ENCODE results near the gene VAV2.

Gene VAV2

GRCh38 chr9:133910855-133911514, 81.1 kb downstream of the VAV2 start:
- no peak for ATAC-seq
- TF ChIP-seq ZFP30 (CRISPR knock-in tag; IDR thresholded peaks at IDR 0.05) (no peak), GLIS3 (CRISPR knock-in tag; IDR thresholded peaks at IDR 0.05) (no peak), CREB5 (CRISPR knock-in tag; IDR thresholded peaks at IDR 0.05; ENCODE audit: low read depth) (no peak), TSHZ2 (CRISPR knock-in tag; IDR thresholded peaks at IDR 0.05) (no peak), ZC3H10 (CRISPR knock-in tag; IDR thresholded peaks at IDR 0.05) (no peak), ISL1 (CRISPR knock-in tag; IDR thresholded peaks at IDR 0.05) (no peak), ZNF565 (CRISPR knock-in tag; conservative IDR thresholded peaks at IDR 0.05; ENCODE audit: low read depth) (no peak), ZFP3 (CRISPR knock-in tag; IDR thresholded peaks at IDR 0.05) (no peak), PATZ1 (CRISPR knock-in tag; IDR thresholded peaks at IDR 0.05; ENCODE audit: borderline replicate concordance) (no peak), ESRRG (CRISPR knock-in tag; IDR thresholded peaks at IDR 0.05) (no peak), CSDC2 (CRISPR knock-in tag; IDR thresholded peaks at IDR 0.05) (no peak), SNAI2 (CRISPR knock-in tag; IDR thresholded peaks at IDR 0.05) (no peak), PPARA (CRISPR knock-in tag; IDR thresholded peaks at IDR 0.05; ENCODE audit: borderline replicate concordance) (no peak), TCF4 (CRISPR knock-in tag; IDR thresholded peaks at IDR 0.05; ENCODE audit: borderline replicate concordance) (no peak), OSR1 (CRISPR knock-in tag; IDR thresholded peaks at IDR 0.05) (no peak), RARB (CRISPR knock-in tag; IDR thresholded peaks at IDR 0.05) (no peak), ZNF70 (CRISPR knock-in tag; IDR thresholded peaks at IDR 0.05) (no peak), TOX (CRISPR knock-in tag; IDR thresholded peaks at IDR 0.05; ENCODE audit: borderline replicate concordance) (no peak), ZNF8 (CRISPR knock-in tag; IDR thresholded peaks at IDR 0.05) (no peak)
- TF ChIP-seq, protein P1, sequence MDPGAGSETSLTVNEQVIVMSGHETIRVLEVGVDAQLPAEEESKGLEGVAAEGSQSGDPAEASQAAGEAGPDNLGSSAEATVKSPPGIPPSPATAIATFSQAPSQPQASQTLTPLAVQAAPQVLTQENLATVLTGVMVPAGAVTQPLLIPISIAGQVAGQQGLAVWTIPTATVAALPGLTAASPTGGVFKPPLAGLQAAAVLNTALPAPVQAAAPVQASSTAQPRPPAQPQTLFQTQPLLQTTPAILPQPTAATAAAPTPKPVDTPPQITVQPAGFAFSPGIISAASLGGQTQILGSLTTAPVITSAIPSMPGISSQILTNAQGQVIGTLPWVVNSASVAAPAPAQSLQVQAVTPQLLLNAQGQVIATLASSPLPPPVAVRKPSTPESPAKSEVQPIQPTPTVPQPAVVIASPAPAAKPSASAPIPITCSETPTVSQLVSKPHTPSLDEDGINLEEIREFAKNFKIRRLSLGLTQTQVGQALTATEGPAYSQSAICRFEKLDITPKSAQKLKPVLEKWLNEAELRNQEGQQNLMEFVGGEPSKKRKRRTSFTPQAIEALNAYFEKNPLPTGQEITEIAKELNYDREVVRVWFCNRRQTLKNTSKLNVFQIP (CRISPR knock-in tag; IDR thresholded peaks at IDR 0.05; ENCODE audit: borderline replicate concordance, low read depth) = no peak

DNA sequence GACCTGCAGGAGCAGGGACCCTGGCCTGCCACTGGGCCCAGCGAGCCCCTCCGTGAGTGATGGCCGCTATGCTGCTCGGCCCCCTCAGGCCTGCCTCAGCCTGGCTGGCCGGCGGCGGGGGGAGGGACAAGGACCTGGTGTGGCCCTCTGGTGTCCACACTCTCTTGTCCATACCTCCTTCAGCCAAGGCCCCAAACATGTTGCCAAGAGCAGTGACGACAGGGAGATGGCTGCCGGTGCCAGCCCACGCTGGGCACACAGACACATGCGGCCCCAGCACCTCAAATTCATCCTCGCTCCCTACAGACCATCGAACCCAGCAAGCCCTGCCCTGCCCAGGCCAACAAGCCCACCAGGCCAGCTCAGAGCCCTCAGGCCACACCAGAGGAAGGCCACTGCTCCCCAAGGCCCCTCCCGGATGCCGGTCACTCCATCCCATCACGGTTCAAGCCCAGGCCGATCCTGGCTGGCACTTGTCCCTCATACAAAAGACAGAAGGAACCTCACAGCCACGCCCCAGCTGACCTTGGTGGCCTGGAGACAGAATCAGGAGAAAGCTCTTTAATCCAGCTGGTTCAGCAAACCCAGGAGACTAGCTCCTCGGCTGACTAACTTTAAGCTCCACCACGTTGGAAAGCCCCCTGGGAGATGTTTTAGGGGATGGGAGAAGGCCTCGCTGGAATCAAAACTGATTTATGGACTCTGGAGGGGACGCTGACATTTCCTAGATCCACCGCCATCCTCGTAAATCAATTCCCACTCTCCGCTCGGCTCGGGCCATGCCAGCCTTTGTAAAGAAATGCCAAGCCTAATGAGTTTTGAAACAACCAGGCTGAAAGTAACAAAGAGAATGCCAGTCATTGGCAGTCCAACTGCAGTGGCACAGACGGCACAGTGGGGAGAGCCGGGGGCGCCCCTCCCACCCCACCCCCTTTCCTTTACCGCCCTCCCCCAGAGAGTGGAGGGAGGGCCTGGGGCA, 84.9 kb downstream of the VAV2 start:
- no peak for TF ChIP-seq PPARA (CRISPR knock-in tag; IDR thresholded peaks at IDR 0.05; ENCODE audit: borderline replicate concordance)
- TF ChIP-seq, protein P2, sequence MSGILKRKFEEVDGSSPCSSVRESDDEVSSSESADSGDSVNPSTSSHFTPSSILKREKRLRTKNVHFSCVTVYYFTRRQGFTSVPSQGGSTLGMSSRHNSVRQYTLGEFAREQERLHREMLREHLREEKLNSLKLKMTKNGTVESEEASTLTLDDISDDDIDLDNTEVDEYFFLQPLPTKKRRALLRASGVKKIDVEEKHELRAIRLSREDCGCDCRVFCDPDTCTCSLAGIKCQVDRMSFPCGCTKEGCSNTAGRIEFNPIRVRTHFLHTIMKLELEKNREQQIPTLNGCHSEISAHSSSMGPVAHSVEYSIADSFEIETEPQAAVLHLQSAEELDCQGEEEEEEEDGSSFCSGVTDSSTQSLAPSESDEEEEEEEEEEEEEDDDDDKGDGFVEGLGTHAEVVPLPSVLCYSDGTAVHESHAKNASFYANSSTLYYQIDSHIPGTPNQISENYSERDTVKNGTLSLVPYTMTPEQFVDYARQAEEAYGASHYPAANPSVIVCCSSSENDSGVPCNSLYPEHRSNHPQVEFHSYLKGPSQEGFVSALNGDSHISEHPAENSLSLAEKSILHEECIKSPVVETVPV (CRISPR knock-in tag; IDR thresholded peaks at IDR 0.05) = no peak
- TF ChIP-seq RARB (CRISPR knock-in tag; IDR thresholded peaks at IDR 0.05) = no peak
- no peak for TF ChIP-seq ZNF70 (CRISPR knock-in tag; IDR thresholded peaks at IDR 0.05)
- TF ChIP-seq ESRRG (CRISPR knock-in tag; IDR thresholded peaks at IDR 0.05) = no peak
- no peak for TF ChIP-seq ARNTL (CRISPR knock-in tag; IDR thresholded peaks at IDR 0.05; ENCODE audit: borderline replicate concordance, low read depth)
- no peak for TF ChIP-seq CREB5 (CRISPR knock-in tag; IDR thresholded peaks at IDR 0.05; ENCODE audit: low read depth)
- TF ChIP-seq TSHZ2 (CRISPR knock-in tag; IDR thresholded peaks at IDR 0.05) = no peak
- no peak for TF ChIP-seq ZNF565 (CRISPR knock-in tag; conservative IDR thresholded peaks at IDR 0.05; ENCODE audit: low read depth)
- ATAC-seq = no peak
